ENCODE data around the gene BTBD19.

- TF ChIP-seq CTCF (conservative IDR thresholded peaks at IDR 0.05 in 1 of 2, IDR thresholded peaks at IDR 0.05 in 1 of 2; ENCODE audit: low read depth in 1 of 2, low read length in 2 of 2) (no peak), EZH2 (IDR thresholded peaks at IDR 0.05; ENCODE audit: low read length, missing control alignments) (no peak)
Observed at GRCh38 chr1:44787506-44787905, 20.8 kb upstream of the BTBD19 start.

Data from fibroblast of lung (primary cell).